ENCODE measurements around the gene MKNK1. TPM values are rescaled to one million over a fixed set of nuclear protein-coding genes. Genes with fewer than 3 reads are reported as not detected.
A peak's percentile ranks its signal among the peaks of the same experiment; 100 is the strongest.

The MKNK1 gene
- total RNA-seq, 1 donor from 2014 or later = 22.6 TPM

- no peak overlapping the region for H3K4me3 ChIP-seq (ENCODE audit: low read depth, low read length)
- no peak for TF ChIP-seq CTCF (IDR thresholded peaks at IDR 0.05; ENCODE audit: insufficient read depth, low read length, poor library complexity, severe bottlenecking)
- H3K27me3 ChIP-seq (ENCODE audit: control insufficient read depth, insufficient read depth, low read length) = peaks cover 59% of the 10 kb centered on the region
- peak; percentile 23 for DNase-seq (ENCODE audit: low read depth)
- no peaks in the 10 kb centered on the region for H3K36me3 ChIP-seq (ENCODE audit: control insufficient read depth, insufficient read depth, low read length)
Measured at GRCh38 chr1:46549697-46550681, 54.1 kb downstream of the MKNK1 start.

GRCh38 chr1:46547481-46548383 is 56.3 kb downstream of the MKNK1 start:
- no peak for DNase-seq (ENCODE audit: low read depth)
- Histone ChIP-seq H3K36me3 (ENCODE audit: control insufficient read depth, insufficient read depth, low read length) (no peaks in the 10 kb centered on the region), H3K27me3 (ENCODE audit: control insufficient read depth, insufficient read depth, low read length) (peaks cover 81% of the 10 kb centered on the region), H3K4me3 (ENCODE audit: low read depth, low read length) (no peak overlapping the region)
- peak; percentile 43 for TF ChIP-seq CTCF (IDR thresholded peaks at IDR 0.05; ENCODE audit: insufficient read depth, low read length, poor library complexity, severe bottlenecking)

- Histone ChIP-seq H3K4me3 (ENCODE audit: low read depth, low read length) (no peak overlapping the region), H3K36me3 (ENCODE audit: control insufficient read depth, insufficient read depth, low read length) (no peaks in the 10 kb centered on the region), H3K27me3 (ENCODE audit: control insufficient read depth, insufficient read depth, low read length) (peaks cover 76% of the 10 kb centered on the region)
- no peak for DNase-seq (ENCODE audit: low read depth)
- TF ChIP-seq CTCF (IDR thresholded peaks at IDR 0.05; ENCODE audit: insufficient read depth, low read length, poor library complexity, severe bottlenecking) = no peak
Measured at GRCh38 chr1:46546210-46546609, 57.9 kb downstream of the MKNK1 start.

GRCh38 chr1:46545784-46546183 is 58.3 kb downstream of the MKNK1 start:
- TF ChIP-seq CTCF (IDR thresholded peaks at IDR 0.05; ENCODE audit: insufficient read depth, low read length, poor library complexity, severe bottlenecking) = no peak
- no peak for DNase-seq (ENCODE audit: low read depth)
- no peak overlapping the region for H3K4me3 ChIP-seq (ENCODE audit: low read depth, low read length)
- no peaks in the 10 kb centered on the region for H3K36me3 ChIP-seq (ENCODE audit: control insufficient read depth, insufficient read depth, low read length)
- H3K27me3 ChIP-seq (ENCODE audit: control insufficient read depth, insufficient read depth, low read length) = peaks cover 75% of the 10 kb centered on the region

GRCh38 chr1:46544561-46545240 is 59.4 kb downstream of the MKNK1 start:
- Histone ChIP-seq H3K4me3 (ENCODE audit: low read depth, low read length) (no peak overlapping the region), H3K36me3 (ENCODE audit: control insufficient read depth, insufficient read depth, low read length) (no peaks in the 10 kb centered on the region), H3K27me3 (ENCODE audit: control insufficient read depth, insufficient read depth, low read length) (peaks cover 65% of the 10 kb centered on the region)
- no peak for TF ChIP-seq CTCF (IDR thresholded peaks at IDR 0.05; ENCODE audit: insufficient read depth, low read length, poor library complexity, severe bottlenecking)
- no peak for DNase-seq (ENCODE audit: low read depth)
